ENCODE data around the gene MICAL3. TPM values are rescaled to one million over a fixed set of nuclear protein-coding genes. Genes with fewer than 3 reads are reported as not detected.

The MICAL3 gene
- total RNA-seq, 4 donors from 2014 or later = 24.3 to 29.7 (median 28.2) TPM

DNA sequence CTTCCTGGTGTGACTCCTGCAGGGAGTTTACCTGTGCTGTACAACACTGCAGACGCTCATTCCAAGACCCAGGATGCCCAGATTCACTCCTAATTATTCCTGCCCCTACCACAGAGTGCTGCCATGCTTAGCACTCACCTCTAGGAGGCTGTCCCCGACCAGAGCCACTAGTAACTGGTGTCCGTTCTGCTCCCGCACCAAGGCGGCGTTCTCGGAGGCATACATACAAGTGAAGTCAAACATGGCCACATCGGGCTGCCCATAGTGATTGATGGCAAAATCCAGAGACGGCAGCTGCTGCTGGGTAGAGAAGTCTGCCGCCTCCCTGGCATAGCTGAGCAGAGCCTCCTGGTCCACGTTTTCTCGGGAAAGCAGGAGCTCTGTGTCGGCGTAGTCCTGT lies 127.8 kb downstream of the MICAL3 start:
- DNase-seq (ENCODE audit: low spot score in 2 of 2) = no peak
- intact Hi-C loops (cut with DNase I; ENCODE audit: low total_unique reads) = loop anchor here (10.0 kb wide), 1 partner anchor 72 kb away; no protein-coding TSS in a partner anchor
- 80 to 92% methylated on average over 14 of the region's 14 CpGs for WGBS, 2 donors
- no peak overlapping the region for H3K4me3 ChIP-seq (ENCODE audit: low read depth, poor library complexity, severe bottlenecking)
- TF ChIP-seq POLR2A (IDR thresholded peaks at IDR 0.05) = no peak
- TF ChIP-seq, protein P1, sequence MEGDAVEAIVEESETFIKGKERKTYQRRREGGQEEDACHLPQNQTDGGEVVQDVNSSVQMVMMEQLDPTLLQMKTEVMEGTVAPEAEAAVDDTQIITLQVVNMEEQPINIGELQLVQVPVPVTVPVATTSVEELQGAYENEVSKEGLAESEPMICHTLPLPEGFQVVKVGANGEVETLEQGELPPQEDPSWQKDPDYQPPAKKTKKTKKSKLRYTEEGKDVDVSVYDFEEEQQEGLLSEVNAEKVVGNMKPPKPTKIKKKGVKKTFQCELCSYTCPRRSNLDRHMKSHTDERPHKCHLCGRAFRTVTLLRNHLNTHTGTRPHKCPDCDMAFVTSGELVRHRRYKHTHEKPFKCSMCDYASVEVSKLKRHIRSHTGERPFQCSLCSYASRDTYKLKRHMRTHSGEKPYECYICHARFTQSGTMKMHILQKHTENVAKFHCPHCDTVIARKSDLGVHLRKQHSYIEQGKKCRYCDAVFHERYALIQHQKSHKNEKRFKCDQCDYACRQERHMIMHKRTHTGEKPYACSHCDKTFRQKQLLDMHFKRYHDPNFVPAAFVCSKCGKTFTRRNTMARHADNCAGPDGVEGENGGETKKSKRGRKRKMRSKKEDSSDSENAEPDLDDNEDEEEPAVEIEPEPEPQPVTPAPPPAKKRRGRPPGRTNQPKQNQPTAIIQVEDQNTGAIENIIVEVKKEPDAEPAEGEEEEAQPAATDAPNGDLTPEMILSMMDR (IDR thresholded peaks at IDR 0.05) = no peak

DNA sequence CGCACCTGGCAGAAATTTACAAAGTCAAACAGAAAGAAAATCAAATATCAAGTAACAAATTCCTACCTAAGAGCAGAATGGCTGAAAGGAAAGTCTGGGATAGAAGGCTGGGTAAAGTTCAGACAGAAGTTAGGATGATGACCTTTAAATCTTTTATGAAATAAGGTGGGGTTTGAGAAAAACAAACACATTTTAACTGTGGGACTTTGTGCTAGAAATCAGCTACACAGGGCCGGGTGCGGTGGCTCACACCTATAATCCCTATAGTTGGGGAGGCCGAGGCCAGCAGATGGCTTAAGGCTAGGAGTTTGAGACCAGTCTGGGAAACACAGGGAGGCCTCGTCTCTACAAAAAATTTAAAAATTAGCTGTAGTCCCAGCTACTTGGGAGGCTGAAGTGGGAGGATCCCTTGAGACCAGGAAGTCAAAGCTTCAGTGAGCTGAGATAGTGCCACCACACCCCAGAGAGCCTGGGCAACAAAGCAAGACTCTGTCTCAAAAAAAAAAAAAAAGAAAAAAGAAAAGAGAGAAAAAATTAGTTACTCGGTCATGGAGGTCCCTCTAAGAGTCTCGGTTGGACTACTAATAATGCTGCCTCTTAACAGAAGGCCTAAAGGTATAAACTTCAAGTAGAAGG lies 130.3 kb downstream of the MICAL3 start:
- TF ChIP-seq POLR2A (IDR thresholded peaks at IDR 0.05) = no peak
- TF ChIP-seq, protein P1 (IDR thresholded peaks at IDR 0.05) = no peak

DNA sequence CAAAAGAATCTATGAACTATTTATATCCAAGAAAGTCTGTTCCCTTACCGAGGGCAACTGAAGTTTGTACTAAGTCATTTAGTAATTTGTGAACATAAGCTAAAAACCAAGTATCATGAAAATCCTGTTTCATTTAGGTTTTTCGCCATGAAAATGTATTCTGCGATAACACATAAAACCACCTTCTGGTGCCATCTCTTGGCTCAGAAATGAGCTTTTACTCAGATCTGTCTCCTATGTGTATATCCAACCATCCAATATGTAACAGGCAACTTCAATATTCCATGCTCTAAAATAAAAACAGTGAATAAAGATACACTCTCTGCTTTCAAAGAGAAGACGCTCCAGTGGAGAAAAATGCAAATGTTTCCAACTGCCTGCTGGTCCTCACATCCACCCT lies 132.0 kb downstream of the MICAL3 start:
- no peak for TF ChIP-seq POLR2A (IDR thresholded peaks at IDR 0.05)
- TF ChIP-seq, protein P1 (IDR thresholded peaks at IDR 0.05) = no peak
- WGBS, 2 donors = 89 to 91% methylated on average over 4 of the region's 4 CpGs
- intact Hi-C loops (cut with DNase I; ENCODE audit: low total_unique reads) = loop anchor here (10.0 kb wide), 1 partner anchor 68 kb away; no protein-coding TSS in a partner anchor
- H3K4me3 ChIP-seq (ENCODE audit: low read depth, poor library complexity, severe bottlenecking) = no peak overlapping the region
- DNase-seq (ENCODE audit: low spot score in 2 of 2) = no peak

More for the DNA sequence above, 130.3 kb downstream of the MICAL3 start:
- intact Hi-C loops (cut with DNase I; ENCODE audit: low total_unique reads) = loop anchor here (10.0 kb wide), 1 partner anchor 69 kb away; no protein-coding TSS in a partner anchor
- DNase-seq (ENCODE audit: low spot score in 2 of 2) = no peak
- WGBS, 2 donors = 86 to 95% methylated on average over 7 of the region's 7 CpGs
- H3K4me3 ChIP-seq (ENCODE audit: low read depth, poor library complexity, severe bottlenecking) = no peak overlapping the region

DNA sequence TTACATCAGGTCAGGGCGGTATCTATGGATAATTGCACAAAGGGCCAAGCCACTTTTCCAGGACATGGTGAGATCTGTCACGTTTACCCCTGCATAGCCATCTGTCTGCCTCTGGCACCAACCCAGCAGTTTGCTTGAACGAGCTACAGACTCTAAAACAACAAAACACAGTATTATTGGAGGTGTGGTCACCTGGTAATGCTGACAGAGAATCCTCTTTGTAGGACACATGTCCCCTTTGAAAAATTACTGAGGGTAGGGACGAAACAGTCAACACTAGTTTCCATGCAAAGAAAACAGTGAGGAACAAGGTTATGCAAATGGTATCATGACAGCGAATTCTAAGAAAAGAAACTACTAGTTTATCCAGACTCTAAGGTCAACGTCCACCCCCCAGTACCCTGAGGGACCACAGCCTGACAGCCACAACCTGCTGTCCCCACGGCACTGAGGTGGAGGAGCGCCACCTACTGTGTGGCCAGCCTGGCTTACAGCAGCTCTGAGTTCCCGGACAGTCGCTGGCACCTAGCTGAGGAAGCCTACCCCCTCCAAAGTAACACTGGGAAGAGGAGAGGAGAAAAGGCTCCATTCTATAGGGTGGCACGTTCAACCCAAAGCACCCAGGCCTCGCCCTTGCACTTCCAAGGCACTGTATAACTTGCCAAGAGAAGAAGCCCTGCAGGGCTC lies 132.7 kb downstream of the MICAL3 start:
- TF ChIP-seq, protein P1 (IDR thresholded peaks at IDR 0.05) = no peak
- TF ChIP-seq POLR2A (IDR thresholded peaks at IDR 0.05) = no peak
- DNase-seq (ENCODE audit: low spot score in 2 of 2) = no peak
- WGBS, 2 donors = 58 to 59% methylated on average over 11 to 12 of the region's 12 CpGs
- intact Hi-C loops (cut with DNase I; ENCODE audit: low total_unique reads) = loop anchor here (10.0 kb wide), 1 partner anchor 67 kb away; no protein-coding TSS in a partner anchor
- no peak overlapping the region for H3K4me3 ChIP-seq (ENCODE audit: low read depth, poor library complexity, severe bottlenecking)

DNA sequence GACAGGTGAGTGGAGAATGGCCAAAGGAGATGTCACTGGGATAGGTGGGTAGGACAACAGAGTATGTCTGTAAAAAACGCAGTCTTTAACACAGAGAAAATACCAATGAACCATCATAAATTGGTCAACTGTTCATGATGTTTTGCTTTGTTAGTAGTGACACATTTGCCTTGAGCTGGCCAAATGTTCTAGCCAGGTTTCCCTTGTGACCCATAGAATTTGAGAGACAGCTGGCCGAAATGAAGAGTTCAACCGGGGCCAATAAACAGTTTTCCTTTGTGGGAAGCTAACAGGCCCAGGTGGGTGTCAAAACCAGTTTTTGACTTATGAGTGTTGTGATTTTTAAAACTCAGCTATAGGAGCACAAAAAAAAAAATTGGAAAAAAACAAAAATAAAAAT lies 133.5 kb downstream of the MICAL3 start:
- DNase-seq (ENCODE audit: low spot score in 2 of 2) = no peak
- 65 to 76% methylated on average over 3 of the region's 3 CpGs for WGBS, 2 donors
- intact Hi-C loops (cut with DNase I; ENCODE audit: low total_unique reads) = loop anchor here (10.0 kb wide), 1 partner anchor 66 kb away; no protein-coding TSS in a partner anchor
- no peak overlapping the region for H3K4me3 ChIP-seq (ENCODE audit: low read depth, poor library complexity, severe bottlenecking)
- TF ChIP-seq POLR2A (IDR thresholded peaks at IDR 0.05) = no peak

DNA sequence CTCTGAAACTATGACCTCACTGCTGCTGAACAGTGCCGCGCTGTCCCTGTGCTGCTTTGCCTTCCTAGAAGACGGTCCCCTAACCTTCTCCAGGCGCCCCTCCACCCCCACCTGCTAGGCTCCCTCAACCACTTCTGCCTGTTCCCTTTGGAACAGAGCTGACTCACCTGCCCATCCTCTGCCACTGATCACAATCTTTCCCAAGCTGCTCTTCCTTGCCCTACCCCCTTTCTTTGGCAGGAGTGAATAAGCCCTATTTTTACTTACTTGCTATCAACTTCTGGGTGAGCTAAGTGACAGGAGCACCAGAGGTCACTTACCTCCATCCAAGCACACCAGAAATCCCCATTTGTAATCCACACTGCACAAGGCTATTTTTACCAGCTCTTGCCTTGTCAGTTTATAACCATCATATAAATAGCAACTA lies 134.1 kb downstream of the MICAL3 start:
- TF ChIP-seq, protein P1 (IDR thresholded peaks at IDR 0.05) = no peak
- no peak for TF ChIP-seq POLR2A (IDR thresholded peaks at IDR 0.05)
- intact Hi-C loops (cut with DNase I; ENCODE audit: low total_unique reads) = loop anchor here (10.0 kb wide), 1 partner anchor 65 kb away; no protein-coding TSS in a partner anchor
- H3K4me3 ChIP-seq (ENCODE audit: low read depth, poor library complexity, severe bottlenecking) = no peak overlapping the region
- WGBS, 2 donors = 63 to 64% methylated on average over 4 of the region's 4 CpGs
- no peak for DNase-seq (ENCODE audit: low spot score in 2 of 2)
